PC-3 (cell line): ENCODE measurements around the gene SPX. TPM values are rescaled to one million over a fixed set of nuclear protein-coding genes. Genes with fewer than 3 reads are reported as not detected.

ENCODE experiments used
- ATAC-seq: fragments of 200-7000 bp; cut with Tn5 transposase; 2 replicates; pipeline ENCODE4 v1.9.1; 2020; ENCODE audit warnings: mild to moderate bottlenecking, moderate library complexity
- BruUV-seq: library from RNA; stranded (reverse); fragments of 400-500 nt; replicated peaks from 2 replicates; lab custom pipeline; 2021; lab: Mats Ljungman, UMichigan
- CTCF ChIA-PET: fragments of 300-600 bp; sonication (Branson Sonifier 250); formaldehyde crosslinking; loops from one replicate; lab custom pipeline; 2022; ENCODE audit warnings: antibody characterized with exemption; lab: Charles Lee
- POLR2A ChIA-PET: fragments of 300-600 bp; sonication (Branson Sonifier 250); formaldehyde crosslinking; loops from one replicate; lab custom pipeline; 2022; ENCODE audit warnings: antibody characterized with exemption; ENCODE audit not compliant: unreplicated experiment; lab: Charles Lee
- DNase-seq: peaks from one replicate; pipeline ENCODE4 v3.0.0-alpha.2; 2015
- H2AFZ ChIP-seq: fragments of 300-600 bp; sonication (generic); 2 replicates; pipeline ENCODE4 v1.6.0; 2016; ENCODE audit warnings: antibody characterized with exemption, low read length
- H3F3A ChIP-seq: fragments of 300-600 bp; sonication (generic); one replicate; pipeline ENCODE4 v1.6.0; 2017; ENCODE audit warnings: antibody characterized with exemption, low read length, control low read depth, mild to moderate bottlenecking; ENCODE audit not compliant: unreplicated experiment
- H3K27ac ChIP-seq: fragments of 300-600 bp; sonication (generic); 2 replicates; pipeline ENCODE4 v1.5.1; 2016; ENCODE audit warnings: mild to moderate bottlenecking, low read length
- H3K27me3 ChIP-seq: fragments of 300-600 bp; sonication (generic); 2 replicates; pipeline ENCODE4 v1.6.1; 2016; ENCODE audit warnings: low read length, mixed read lengths
- H3K36me3 ChIP-seq: fragments of 300-600 bp; sonication (generic); 2 replicates; pipeline ENCODE4 v1.6.1; 2016; ENCODE audit warnings: low read depth, mixed run types, low read length, mixed read lengths
- H3K4me1 ChIP-seq: fragments of 300-600 bp; sonication (generic); 2 replicates; pipeline ENCODE4 v1.5.1; 2016; ENCODE audit warnings: low read length; ENCODE audit not compliant: insufficient read depth
- H3K4me2 ChIP-seq: fragments of 300-600 bp; sonication (generic); 2 replicates; pipeline ENCODE4 v1.6.0; 2016; ENCODE audit warnings: low read length
- H3K4me3 ChIP-seq: fragments of 300-600 bp; sonication (generic); 2 replicates; pipeline ENCODE4 v1.5.1; 2016; ENCODE audit warnings: mild to moderate bottlenecking, low read length, mixed read lengths
- H3K79me2 ChIP-seq: fragments of 300-600 bp; sonication (generic); 2 replicates; pipeline ENCODE4 v1.6.1; 2017; ENCODE audit warnings: low read length, mixed read lengths
- H3K9ac ChIP-seq: fragments of 300-600 bp; sonication (generic); 2 replicates; pipeline ENCODE4 v1.6.0; 2016; ENCODE audit warnings: mild to moderate bottlenecking, low read length
- H3K9me2 ChIP-seq: fragments of 300-600 bp; sonication (generic); replicated peaks from 2 replicates; pipeline ENCODE4 v1.6.1; 2016; ENCODE audit warnings: mixed run types, low read length, mixed read lengths
- H3K9me3 ChIP-seq: fragments of 300-600 bp; sonication (generic); 2 replicates; pipeline ENCODE4 v1.6.1; 2016; ENCODE audit warnings: low read length, mixed read lengths
- H4K20me1 ChIP-seq: fragments of 300-600 bp; sonication (generic); 2 replicates; pipeline ENCODE4 v1.6.1; 2016; ENCODE audit warnings: low read length, mixed read lengths
- EZH2 ChIP-seq: fragments of 300-600 bp; sonication (generic); IDR thresholded peaks from one replicate; pipeline ENCODE4 v1.6.1; 2017; ENCODE audit warnings: antibody characterized with exemption, mild to moderate bottlenecking, low read length; ENCODE audit not compliant: unreplicated experiment
- EZH2phosphoT487 ChIP-seq: fragments of 300-600 bp; sonication (generic); IDR thresholded peaks from 2 replicates; pipeline ENCODE4 v1.6.1; 2018; ENCODE audit warnings: mild to moderate bottlenecking, antibody characterized with exemption, low read length, borderline replicate concordance
- intact Hi-C: fragments of 100-400 bp; cut with micrococcal nuclease; formaldehyde crosslinking; loops from 2 replicates; pipeline ENCODE4 v1.9.0; 2023
- total RNA-seq: library from RNA; depleted of rRNA; stranded (reverse); fragments of >200 nt; gene quantifications from 2 replicates; pipeline ENCODE4 v1.2.3, GENCODE V29; 2014
- TF ChIP-seq, protein P1 (sequence below): fragments of 300-600 bp; sonication (generic); conservative IDR thresholded peaks from 2 replicates; pipeline ENCODE4 v1.5.1; 2017; ENCODE audit warnings: antibody characterized with exemption, low read depth, mild to moderate bottlenecking, low read length

SPX gene
- total RNA-seq, 1 experiment from 2014 or later = 0.87 TPM

DNA sequence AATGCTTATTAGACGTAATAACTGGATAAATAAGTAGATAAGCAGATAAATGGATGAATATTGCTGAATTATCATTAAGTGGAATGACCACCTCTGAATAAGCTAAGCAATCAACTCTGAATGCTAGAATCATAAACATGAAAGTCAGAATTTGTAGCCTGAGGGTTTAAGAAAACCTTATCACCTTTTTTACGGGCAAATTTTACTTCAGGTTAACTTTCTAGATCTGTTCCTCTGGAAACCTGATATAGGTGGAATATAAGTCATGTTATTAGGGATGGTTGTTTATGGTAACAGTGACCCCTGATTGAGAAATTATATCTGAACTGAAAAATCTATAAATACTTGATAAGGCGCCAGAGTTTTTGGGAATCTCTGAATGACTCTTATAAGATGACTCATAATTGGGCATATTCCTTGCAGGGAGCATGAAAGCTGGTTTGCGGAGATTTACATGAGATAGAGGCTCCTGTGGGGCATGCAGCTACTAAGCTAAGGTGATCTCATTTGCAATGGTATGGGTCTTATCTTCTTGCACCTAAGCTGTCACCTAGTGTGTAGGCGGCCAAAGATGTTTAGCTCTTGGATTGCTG lies 12.1 kb downstream of the SPX start:
- Histone ChIP-seq H3K9me2 (no peaks in the 10 kb centered on the region), H3K4me2 (no peak overlapping the region), H2AFZ (no peak overlapping the region), H3K4me3 (no peak overlapping the region), H3F3A (no peaks in the 10 kb centered on the region), H4K20me1 (no peaks in the 10 kb centered on the region), H3K79me2 (no peaks in the 10 kb centered on the region), H3K27ac (no peak overlapping the region), H3K36me3 (no peaks in the 10 kb centered on the region), H3K4me1 (no peaks in the 10 kb centered on the region), H3K9ac (no peak overlapping the region), H3K9me3 (no peaks in the 10 kb centered on the region), H3K27me3 (no peaks in the 10 kb centered on the region)
- ChIA-PET CTCF (no interaction called here), POLR2A (no interaction called here)
- DNase-seq (peak; percentile 65), ATAC-seq (no peak)
- BruUV-seq = no TSS peak
- TF ChIP-seq EZH2 = no peak
- TF ChIP-seq, protein P1, sequence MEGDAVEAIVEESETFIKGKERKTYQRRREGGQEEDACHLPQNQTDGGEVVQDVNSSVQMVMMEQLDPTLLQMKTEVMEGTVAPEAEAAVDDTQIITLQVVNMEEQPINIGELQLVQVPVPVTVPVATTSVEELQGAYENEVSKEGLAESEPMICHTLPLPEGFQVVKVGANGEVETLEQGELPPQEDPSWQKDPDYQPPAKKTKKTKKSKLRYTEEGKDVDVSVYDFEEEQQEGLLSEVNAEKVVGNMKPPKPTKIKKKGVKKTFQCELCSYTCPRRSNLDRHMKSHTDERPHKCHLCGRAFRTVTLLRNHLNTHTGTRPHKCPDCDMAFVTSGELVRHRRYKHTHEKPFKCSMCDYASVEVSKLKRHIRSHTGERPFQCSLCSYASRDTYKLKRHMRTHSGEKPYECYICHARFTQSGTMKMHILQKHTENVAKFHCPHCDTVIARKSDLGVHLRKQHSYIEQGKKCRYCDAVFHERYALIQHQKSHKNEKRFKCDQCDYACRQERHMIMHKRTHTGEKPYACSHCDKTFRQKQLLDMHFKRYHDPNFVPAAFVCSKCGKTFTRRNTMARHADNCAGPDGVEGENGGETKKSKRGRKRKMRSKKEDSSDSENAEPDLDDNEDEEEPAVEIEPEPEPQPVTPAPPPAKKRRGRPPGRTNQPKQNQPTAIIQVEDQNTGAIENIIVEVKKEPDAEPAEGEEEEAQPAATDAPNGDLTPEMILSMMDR = no peak
- TF ChIP-seq EZH2phosphoT487 = no peak
- intact Hi-C loops = no loop called here

DNA sequence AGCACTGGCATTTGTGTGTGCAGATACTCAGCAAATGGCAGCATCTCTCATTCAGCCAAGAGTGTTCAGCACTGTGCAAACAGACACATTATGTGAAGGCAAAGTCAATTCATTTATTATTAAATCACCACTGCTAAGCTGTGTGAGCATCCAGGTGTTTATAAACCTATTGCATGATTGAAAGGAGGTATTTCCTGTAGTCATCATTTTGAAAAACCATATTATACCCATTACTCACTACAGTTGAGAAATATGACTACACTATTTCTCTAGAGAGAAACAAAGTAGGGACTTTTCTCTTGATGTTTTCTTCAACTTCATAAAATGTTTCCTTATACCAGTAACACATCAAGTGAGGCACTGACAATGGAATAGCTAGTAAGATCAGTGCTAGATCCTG lies 13.7 kb downstream of the SPX start:
- Histone ChIP-seq H3K27me3 (no peaks in the 10 kb centered on the region), H3K9me2 (no peaks in the 10 kb centered on the region), H3K27ac (no peak overlapping the region), H4K20me1 (no peaks in the 10 kb centered on the region), H3K9ac (no peak overlapping the region), H3K4me3 (no peak overlapping the region), H3F3A (no peaks in the 10 kb centered on the region), H3K4me1 (no peaks in the 10 kb centered on the region), H3K79me2 (no peaks in the 10 kb centered on the region), H2AFZ (no peak overlapping the region), H3K9me3 (no peaks in the 10 kb centered on the region), H3K36me3 (no peaks in the 10 kb centered on the region), H3K4me2 (no peak overlapping the region)
- intact Hi-C loops = no loop called here
- ChIA-PET POLR2A (no interaction called here), CTCF (no interaction called here)
- ATAC-seq = no peak
- DNase-seq = no peak
- BruUV-seq = no TSS peak
- TF ChIP-seq EZH2phosphoT487 (no peak), EZH2 (no peak)
- TF ChIP-seq, protein P1 = no peak

DNA sequence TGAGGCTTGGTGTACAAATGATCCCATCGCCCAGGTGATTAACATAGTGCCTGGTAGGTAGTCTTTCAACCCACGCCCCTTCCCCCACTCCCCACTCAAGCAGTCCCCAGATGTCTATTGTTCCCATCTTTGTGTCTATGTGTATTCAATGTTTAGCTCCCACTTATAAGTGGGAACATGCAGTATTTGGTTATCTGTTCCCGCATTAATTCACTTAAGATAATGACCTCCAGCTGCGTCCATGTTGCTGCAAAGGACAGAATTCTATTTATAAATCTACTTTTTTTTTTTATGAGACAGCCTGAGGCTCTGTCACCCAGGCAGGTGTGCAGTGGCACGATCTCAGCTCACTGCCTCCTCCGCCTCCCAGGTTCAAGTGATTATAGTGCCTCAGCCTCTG lies 15.7 kb downstream of the SPX start:
- ATAC-seq (no peak), DNase-seq (no peak)
- no peaks in the 10 kb centered on the region for H3K27me3 ChIP-seq
- H3K4me1 ChIP-seq = no peaks in the 10 kb centered on the region
- BruUV-seq = no TSS peak
- no peak overlapping the region for H3K9ac ChIP-seq
- no peaks in the 10 kb centered on the region for H3K9me2 ChIP-seq
- H2AFZ ChIP-seq = no peak overlapping the region
- no peaks in the 10 kb centered on the region for H3K36me3 ChIP-seq
- no peaks in the 10 kb centered on the region for H3K9me3 ChIP-seq
- intact Hi-C loops = no loop called here
- no peaks in the 10 kb centered on the region for H3K79me2 ChIP-seq
- POLR2A ChIA-PET = no interaction called here
- H3K4me3 ChIP-seq = no peak overlapping the region
- no peak overlapping the region for H3K27ac ChIP-seq
- CTCF ChIA-PET = no interaction called here
- H4K20me1 ChIP-seq = no peaks in the 10 kb centered on the region
- H3F3A ChIP-seq = no peaks in the 10 kb centered on the region
- H3K4me2 ChIP-seq = no peak overlapping the region
- TF ChIP-seq, protein P1 = no peak
- no peak for TF ChIP-seq EZH2phosphoT487
